Nephron progenitor cell (in vitro differentiated cells): ENCODE measurements around the gene SLC30A3.

Source experiments
- DNase-seq: peaks from one replicate; pipeline ENCODE4 v3.0.0; 2021
- H3K27ac Mint-ChIP-seq: 2 replicates; pipeline ENCODE4 v1.8.0; 2021; ENCODE audit warnings: mild to moderate bottlenecking, moderate library complexity, mixed read lengths
- H3K27me3 Mint-ChIP-seq: 2 replicates; pipeline ENCODE4 v1.8.0; 2021; ENCODE audit warnings: mild to moderate bottlenecking, low read depth, mixed read lengths; ENCODE audit not compliant: poor library complexity
- H3K36me3 Mint-ChIP-seq: 2 replicates; pipeline ENCODE4 v1.8.0; 2021; ENCODE audit warnings: low read depth, mixed read lengths
- H3K4me1 Mint-ChIP-seq: 2 replicates; pipeline ENCODE4 v1.8.0; 2021; ENCODE audit warnings: mixed read lengths
- H3K4me3 Mint-ChIP-seq: 2 replicates; pipeline ENCODE4 v1.8.0; 2021; ENCODE audit warnings: mild to moderate bottlenecking, moderate library complexity, mixed read lengths
- H3K9me3 Mint-ChIP-seq: 2 replicates; pipeline ENCODE4 v1.8.0; 2021; ENCODE audit warnings: mild to moderate bottlenecking, moderate library complexity, mixed read lengths
- TF ChIP-seq, protein P1 (sequence below): fragments of 200-600 bp; sonication (generic); IDR thresholded peaks from 2 replicates; pipeline ENCODE4 v1.5.0; 2021; ENCODE audit warnings: antibody characterized with exemption

Gene SLC30A3

DNA sequence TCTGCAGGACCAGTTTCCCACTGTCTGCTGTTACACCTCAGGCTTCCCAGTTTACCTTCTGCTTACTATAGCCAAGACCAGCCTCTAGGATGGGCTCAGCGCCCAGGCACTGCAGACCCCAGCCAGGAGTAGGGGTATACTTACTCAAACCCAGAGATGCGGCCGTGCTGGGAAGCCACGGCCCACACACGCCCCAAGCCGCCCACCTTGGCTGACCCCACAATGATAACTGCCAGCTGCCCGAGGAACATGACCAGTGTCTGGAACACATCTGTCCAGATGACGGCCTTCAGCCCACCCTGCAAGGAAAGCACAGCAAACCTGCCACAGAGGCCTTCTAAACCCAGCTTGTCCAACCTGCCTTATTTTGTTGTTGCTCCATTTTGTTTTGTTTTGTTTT, 57.6 kb downstream of the SLC30A3 start:
- DNase-seq, result no peak
- no peaks in the 10 kb centered on the region for H3K27me3 Mint-ChIP-seq
- H3K36me3 Mint-ChIP-seq, result peaks cover 60% of the 10 kb centered on the region
- peaks cover 24% of the 10 kb centered on the region for H3K4me1 Mint-ChIP-seq
- H3K4me3 Mint-ChIP-seq, result no peak overlapping the region
- H3K27ac Mint-ChIP-seq, result peak overlapping the region; percentile 74
- TF ChIP-seq, protein P1, sequence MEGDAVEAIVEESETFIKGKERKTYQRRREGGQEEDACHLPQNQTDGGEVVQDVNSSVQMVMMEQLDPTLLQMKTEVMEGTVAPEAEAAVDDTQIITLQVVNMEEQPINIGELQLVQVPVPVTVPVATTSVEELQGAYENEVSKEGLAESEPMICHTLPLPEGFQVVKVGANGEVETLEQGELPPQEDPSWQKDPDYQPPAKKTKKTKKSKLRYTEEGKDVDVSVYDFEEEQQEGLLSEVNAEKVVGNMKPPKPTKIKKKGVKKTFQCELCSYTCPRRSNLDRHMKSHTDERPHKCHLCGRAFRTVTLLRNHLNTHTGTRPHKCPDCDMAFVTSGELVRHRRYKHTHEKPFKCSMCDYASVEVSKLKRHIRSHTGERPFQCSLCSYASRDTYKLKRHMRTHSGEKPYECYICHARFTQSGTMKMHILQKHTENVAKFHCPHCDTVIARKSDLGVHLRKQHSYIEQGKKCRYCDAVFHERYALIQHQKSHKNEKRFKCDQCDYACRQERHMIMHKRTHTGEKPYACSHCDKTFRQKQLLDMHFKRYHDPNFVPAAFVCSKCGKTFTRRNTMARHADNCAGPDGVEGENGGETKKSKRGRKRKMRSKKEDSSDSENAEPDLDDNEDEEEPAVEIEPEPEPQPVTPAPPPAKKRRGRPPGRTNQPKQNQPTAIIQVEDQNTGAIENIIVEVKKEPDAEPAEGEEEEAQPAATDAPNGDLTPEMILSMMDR, result no peak
- H3K9me3 Mint-ChIP-seq, result no peaks in the 10 kb centered on the region

DNA sequence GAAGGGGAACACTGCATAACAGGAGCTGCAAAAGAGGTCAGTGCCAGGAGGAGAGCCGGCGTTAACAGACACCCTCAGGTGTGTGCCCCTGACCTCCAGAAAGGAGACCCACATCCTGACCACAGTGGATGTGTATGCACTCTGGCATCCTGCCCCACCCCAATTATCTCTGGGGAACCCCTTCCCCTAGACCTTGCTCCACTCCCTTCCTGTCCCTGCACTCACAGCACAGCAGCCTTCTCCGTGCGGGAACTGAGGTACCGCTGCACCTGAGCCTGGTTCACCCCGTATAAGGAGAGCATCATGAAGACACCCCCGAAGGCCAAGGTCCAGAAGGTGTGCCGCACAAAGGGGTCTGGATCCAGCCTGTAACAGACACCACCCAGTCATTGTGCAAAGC, 58.3 kb downstream of the SLC30A3 start:
- no peak for DNase-seq
- H3K9me3 Mint-ChIP-seq, result no peaks in the 10 kb centered on the region
- TF ChIP-seq, protein P1, result no peak
- no peaks in the 10 kb centered on the region for H3K27me3 Mint-ChIP-seq
- no peak overlapping the region for H3K4me3 Mint-ChIP-seq
- peaks cover 57% of the 10 kb centered on the region for H3K36me3 Mint-ChIP-seq
- no peak overlapping the region for H3K27ac Mint-ChIP-seq
- peaks cover 17% of the 10 kb centered on the region for H3K4me1 Mint-ChIP-seq

DNA sequence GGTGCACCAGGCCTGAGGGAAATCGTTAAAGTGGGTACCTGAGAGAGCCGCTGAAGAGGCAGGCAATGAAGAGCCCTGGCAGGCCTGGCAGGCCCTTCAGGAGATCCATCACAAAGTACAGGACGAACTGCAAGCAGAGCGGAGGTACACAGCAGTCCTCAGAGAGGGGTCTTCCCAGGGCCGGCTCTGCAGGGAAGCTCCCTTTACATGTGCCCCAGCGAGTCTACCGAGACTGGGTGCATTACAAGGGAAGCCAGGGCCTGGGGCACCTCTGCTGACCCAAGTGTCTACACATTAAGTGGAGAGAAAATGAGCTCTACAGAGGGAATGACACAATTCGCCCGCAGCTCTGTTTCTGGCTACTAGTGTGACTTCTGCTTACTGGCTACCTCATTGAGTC, 59.1 kb downstream of the SLC30A3 start:
- H3K27me3 Mint-ChIP-seq, result no peaks in the 10 kb centered on the region
- H3K4me1 Mint-ChIP-seq, result peaks cover 9% of the 10 kb centered on the region
- H3K9me3 Mint-ChIP-seq, result no peaks in the 10 kb centered on the region
- H3K4me3 Mint-ChIP-seq, result no peak overlapping the region
- TF ChIP-seq, protein P1, result no peak
- H3K36me3 Mint-ChIP-seq, result peaks cover 56% of the 10 kb centered on the region
- DNase-seq, result no peak
- H3K27ac Mint-ChIP-seq, result no peak overlapping the region
